Right renal pelvis (tissue), 4 donors: Measurements from ENCODE around the gene LRPAP1. TPM values are rescaled to one million over a fixed set of nuclear protein-coding genes. Genes with fewer than 3 reads are reported as not detected.
"Not testable (repeated sequence)": the region's sequence is repeated elsewhere in the genome, so short reads cannot be mapped to it uniquely, and the experiment has no call there.

Experiments
- DNase-seq, 4 donors: peaks; one replicate each; pipeline ENCODE4 v3.0.0-alpha.2; 2013; ENCODE audit warnings: low read depth in 4 of 4, low spot score in 3 of 4, missing footprints in 1 of 4
- polyA plus RNA-seq, 4 donors: library from polyadenylated mRNA; unstranded; fragments of 120-200 nt; gene quantifications; one replicate each; pipeline ENCODE4 v1.2.1, GENCODE V29; 2013; ENCODE audit not compliant: insufficient read length in 4 of 4

LRPAP1 gene
- polyA plus RNA-seq = 100 to 1,000 TPM; 193 to 241 (median 210) TPM

GRCh38 chr4:3531879-3532750 is at the start of gene LRPAP1:
TSS of gene LRPAP1 (minus strand) at chr4:3532422. CDS start at chr4:3532412, 10 bp downstream.
- peak; percentile 86 to 88 (median 88) for DNase-seq

GRCh38 chr4:3581334-3582090 is 49.3 kb upstream of the LRPAP1 start:
- not testable (repeated sequence) for DNase-seq

- not testable (repeated sequence) for DNase-seq
Measured at GRCh38 chr4:3580859-3581258, 48.6 kb upstream of the LRPAP1 start.

GRCh38 chr4:3578527-3579144 is 46.4 kb upstream of the LRPAP1 start:
- not testable (repeated sequence) for DNase-seq

- DNase-seq = not testable (repeated sequence)
Measured at GRCh38 chr4:3578052-3578451, 45.8 kb upstream of the LRPAP1 start.

- not testable (repeated sequence) for DNase-seq
Measured at GRCh38 chr4:3577208-3577892, 45.1 kb upstream of the LRPAP1 start.

GRCh38 chr4:3576533-3577207 is 44.4 kb upstream of the LRPAP1 start:
- not testable (repeated sequence) for DNase-seq

GRCh38 chr4:3575426-3576369 is 43.5 kb upstream of the LRPAP1 start:
- DNase-seq = not testable (repeated sequence)

- not testable (repeated sequence) for DNase-seq
Measured at GRCh38 chr4:3574865-3575264, 42.6 kb upstream of the LRPAP1 start.

GRCh38 chr4:3574346-3574745 is 42.1 kb upstream of the LRPAP1 start:
- DNase-seq = not testable (repeated sequence)

- DNase-seq = no peak
Measured at GRCh38 chr4:3573131-3573530, 40.9 kb upstream of the LRPAP1 start.

GRCh38 chr4:3572363-3572762 is 40.1 kb upstream of the LRPAP1 start:
- DNase-seq = no peak

- no peak for DNase-seq
Measured at GRCh38 chr4:3571921-3572320, 39.7 kb upstream of the LRPAP1 start.

GRCh38 chr4:3570923-3571322 is 38.7 kb upstream of the LRPAP1 start:
- not testable (repeated sequence) for DNase-seq

GRCh38 chr4:3569611-3570010 is 37.4 kb upstream of the LRPAP1 start:
- not testable (repeated sequence) for DNase-seq

GRCh38 chr4:3566701-3567100 is 34.5 kb upstream of the LRPAP1 start:
- DNase-seq = not testable (repeated sequence)

GRCh38 chr4:3566301-3566700 is 34.1 kb upstream of the LRPAP1 start:
- DNase-seq = peak in 2 of 4 donors; percentile 18 to 19

GRCh38 chr4:3564948-3565347 is 32.7 kb upstream of the LRPAP1 start:
- DNase-seq = not testable (repeated sequence)

- no peak for DNase-seq
Measured at GRCh38 chr4:3563403-3563802, 31.2 kb upstream of the LRPAP1 start.
